ENCODE results near the gene CCDC43. TPM values are rescaled to one million over a fixed set of nuclear protein-coding genes. Genes with fewer than 3 reads are reported as not detected.

CCDC43 gene
- total and polyA plus RNA-seq, 2 of the 8 experiments (the other 6 are each of a cell fraction or from before 2014, with no cell fraction given) = 4.9 to 38.1 TPM

GRCh38 chr17:44719444-44719843 is 29.9 kb upstream of the CCDC43 start (continued):
- TF ChIP-seq CHD7 (IDR thresholded peaks at IDR 0.05; ENCODE audit: insufficient replicate concordance, low read length) (no peak), CBX8 (IDR thresholded peaks at IDR 0.05; ENCODE audit: borderline replicate concordance, low read depth, low read length) (no peak), ZNF274 (IDR thresholded peaks at IDR 0.05; ENCODE audit: borderline replicate concordance, extremely low read depth, low read length) (no peak), POU5F1 (IDR thresholded peaks at IDR 0.05; ENCODE audit: low read depth, low read length) (no peak)
